ENCODE measurements around the gene TTYH2. TPM values are rescaled to one million over a fixed set of nuclear protein-coding genes. Genes with fewer than 3 reads are reported as not detected.

Gene TTYH2
- total and polyA plus RNA-seq, 7 donors, result 0.60 to 10.0 (median 4.9) TPM

GRCh38 chr17:74180336-74180735 is 33.0 kb upstream of the TTYH2 start:
- DNase-seq, result no peak
- Histone ChIP-seq H3K27me3 (peaks cover 8 to 43% (median 14%) of the 10 kb centered on the region in 3 donors), H3K36me3 (no peaks in the 10 kb centered on the region), H3K27ac (no peak overlapping the region), H3K9me3 (no peaks in the 10 kb centered on the region), H3K4me1 (no peaks in the 10 kb centered on the region), H3K4me3 (no peak overlapping the region)
- 58 to 63% methylated on average over 8 of the region's 8 CpGs for WGBS, 2 donors
- TF ChIP-seq EP300 (IDR thresholded peaks at IDR 0.05) (no peak), POLR2A (IDR thresholded peaks at IDR 0.05) (no peak), POLR2AphosphoS5 (IDR thresholded peaks at IDR 0.05) (no peak), CTCF (IDR thresholded peaks at IDR 0.05) (no peak)
- intact Hi-C loops (cut with DNase I), result no loop called here

GRCh38 chr17:74181341-74181740 is 32.0 kb upstream of the TTYH2 start:
- no peak overlapping the region for H3K4me3 ChIP-seq
- TF ChIP-seq POLR2A (IDR thresholded peaks at IDR 0.05) (no peak), EP300 (IDR thresholded peaks at IDR 0.05) (no peak), POLR2AphosphoS5 (IDR thresholded peaks at IDR 0.05) (no peak), CTCF (IDR thresholded peaks at IDR 0.05) (no peak)
- peaks cover 8 to 43% (median 9%) of the 10 kb centered on the region in 3 donors for H3K27me3 ChIP-seq
- 89 to 92% methylated on average over 4 of the region's 4 CpGs for WGBS, 2 donors
- no peak overlapping the region for H3K27ac ChIP-seq
- no peaks in the 10 kb centered on the region for H3K9me3 ChIP-seq
- no peaks in the 10 kb centered on the region for H3K4me1 ChIP-seq
- H3K36me3 ChIP-seq, result no peaks in the 10 kb centered on the region
- no peak for DNase-seq
- intact Hi-C loops (cut with DNase I), result no loop called here

GRCh38 chr17:74182041-74182723 is 31.2 kb upstream of the TTYH2 start:
- no peak overlapping the region for H3K4me3 ChIP-seq
- no peak for DNase-seq
- no peaks in the 10 kb centered on the region for H3K36me3 ChIP-seq
- H3K27me3 ChIP-seq, result peaks cover 6 to 38% (median 6%) of the 10 kb centered on the region in 3 donors
- intact Hi-C loops (cut with DNase I), result no loop called here
- WGBS, 2 donors, result 71 to 77% methylated on average over 17 of the region's 17 CpGs
- TF ChIP-seq CTCF (IDR thresholded peaks at IDR 0.05) (no peak), POLR2AphosphoS5 (IDR thresholded peaks at IDR 0.05) (no peak), EP300 (IDR thresholded peaks at IDR 0.05) (no peak), POLR2A (IDR thresholded peaks at IDR 0.05) (no peak)
- H3K9me3 ChIP-seq, result no peaks in the 10 kb centered on the region
- no peak overlapping the region for H3K27ac ChIP-seq
- H3K4me1 ChIP-seq, result no peaks in the 10 kb centered on the region

- no peak for DNase-seq
- H3K27me3 ChIP-seq, result peaks cover 6 to 47% (median 6%) of the 10 kb centered on the region in 3 donors
- WGBS, 2 donors, result 80 to 87% methylated on average over 9 of the region's 9 CpGs
Measured at GRCh38 chr17:74183411-74183810, 30.0 kb upstream of the TTYH2 start.

More at GRCh38 chr17:74183411-74183810, 30.0 kb upstream of the TTYH2 start:
- no peak overlapping the region for H3K4me3 ChIP-seq
- no peak overlapping the region for H3K27ac ChIP-seq
- intact Hi-C loops (cut with DNase I), result no loop called here
- no peaks in the 10 kb centered on the region for H3K36me3 ChIP-seq
- H3K9me3 ChIP-seq, result no peaks in the 10 kb centered on the region
- H3K4me1 ChIP-seq, result no peaks in the 10 kb centered on the region
- TF ChIP-seq POLR2AphosphoS5 (IDR thresholded peaks at IDR 0.05) (no peak), CTCF (IDR thresholded peaks at IDR 0.05) (no peak), POLR2A (IDR thresholded peaks at IDR 0.05) (no peak), EP300 (IDR thresholded peaks at IDR 0.05) (no peak)

Measured in sigmoid colon (tissue), 7 donors.